Lower leg skin (tissue), 3 donors: ENCODE measurements around the gene RGS12.

ENCODE experiments used
- CTCF ChIP-seq, 3 donors: fragments of 450-650 bp; IDR thresholded peaks; one replicate each; pipeline ENCODE4 v1.5.1; 2016; ENCODE audit warnings: antibody characterized with exemption in 3 of 3, mild to moderate bottlenecking in 3 of 3, moderate library complexity in 2 of 3
- POLR2A ChIP-seq, 2 donors: fragments of 450-650 bp; IDR thresholded peaks; one replicate each; pipeline ENCODE4 v1.6.1; 2016 to 2017; ENCODE audit warnings: antibody characterized with exemption in 2 of 2, mild to moderate bottlenecking in 1 of 2, moderate library complexity in 1 of 2

DNA sequence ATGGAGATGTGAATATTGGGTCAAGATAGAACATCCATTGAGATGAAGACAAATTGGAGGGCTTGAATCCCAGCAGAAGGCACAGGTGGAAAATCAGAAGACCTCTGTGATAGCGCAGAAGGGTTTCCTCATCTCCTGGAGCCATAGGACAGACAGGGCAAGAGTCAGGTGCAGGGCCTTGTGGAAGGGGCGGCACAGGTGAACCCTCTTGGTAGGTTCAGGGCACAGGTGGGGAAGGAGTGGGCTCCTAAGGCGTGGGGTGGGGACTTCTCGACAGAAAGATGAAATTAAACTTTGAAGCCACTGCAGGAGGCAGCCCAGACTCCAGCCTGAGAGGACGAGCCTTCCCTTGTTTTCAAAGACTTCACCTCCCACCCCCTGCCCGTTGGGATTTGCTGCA is 9.3 kb upstream of the RGS12 start:
- no peak for TF ChIP-seq POLR2A (IDR thresholded peaks at IDR 0.05)
- TF ChIP-seq CTCF (IDR thresholded peaks at IDR 0.05): no peak
